Gastroesophageal sphincter (tissue), 3 donors: ENCODE results near the gene IFT43.

Experiments used
- CTCF ChIP-seq, 4 experiments: fragments of 200-600 bp in 2 of 4; fragments of 450-650 bp in 2 of 4; sonication (generic) in 1 of 4; IDR thresholded peaks; one replicate each; pipeline ENCODE4 v1.5.1; 2017 to 2019; ENCODE audit warnings: antibody characterized with exemption in 4 of 4, mild to moderate bottlenecking in 2 of 4, moderate library complexity in 2 of 4
- POLR2A ChIP-seq, 2 donors: fragments of 450-650 bp; IDR thresholded peaks; one replicate each; pipeline ENCODE4 v1.6.1; 2017; ENCODE audit warnings: antibody characterized with exemption in 2 of 2, mild to moderate bottlenecking in 2 of 2, moderate library complexity in 1 of 2
- POLR2AphosphoS5 ChIP-seq: sonication (generic); formaldehyde crosslinking; IDR thresholded peaks from one replicate; pipeline ENCODE4 v1.6.1; 2017; ENCODE audit warnings: antibody characterized with exemption

- TF ChIP-seq POLR2A (IDR thresholded peaks at IDR 0.05) (no peak), POLR2AphosphoS5 (no peak), CTCF (IDR thresholded peaks at IDR 0.05) (no peak)
Measured at GRCh38 chr14:75970989-75971388, 14.6 kb upstream of the IFT43 start.
